PC-3 (cell line): Measurements from ENCODE around the gene ADAMTS19.

Experiments
- CTCF ChIP-seq: fragments of 300-600 bp; sonication (generic); conservative IDR thresholded peaks from 2 replicates; pipeline ENCODE4 v1.5.1; 2017; ENCODE audit warnings: antibody characterized with exemption, low read depth, mild to moderate bottlenecking, low read length
- EZH2 ChIP-seq: fragments of 300-600 bp; sonication (generic); IDR thresholded peaks from one replicate; pipeline ENCODE4 v1.6.1; 2017; ENCODE audit warnings: antibody characterized with exemption, mild to moderate bottlenecking, low read length; ENCODE audit not compliant: unreplicated experiment
- EZH2phosphoT487 ChIP-seq: fragments of 300-600 bp; sonication (generic); IDR thresholded peaks from 2 replicates; pipeline ENCODE4 v1.6.1; 2018; ENCODE audit warnings: mild to moderate bottlenecking, antibody characterized with exemption, low read length, borderline replicate concordance

GRCh38 chr5:129608350-129608749 is 148.3 kb downstream of the ADAMTS19 start:
- TF ChIP-seq CTCF (no peak), EZH2 (no peak), EZH2phosphoT487 (no peak)
